HuH-7 (cell line): Measurements from ENCODE around the gene KIAA1671.
"Not testable (repeated sequence)": the region's sequence is repeated elsewhere in the genome, so short reads cannot be mapped to it uniquely, and the experiment has no call there.

Experiments used
- DNase-seq: peaks from one replicate; pipeline ENCODE4 v3.0.0; 2011; ENCODE audit warnings: low spot score

KIAA1671 gene

DNA sequence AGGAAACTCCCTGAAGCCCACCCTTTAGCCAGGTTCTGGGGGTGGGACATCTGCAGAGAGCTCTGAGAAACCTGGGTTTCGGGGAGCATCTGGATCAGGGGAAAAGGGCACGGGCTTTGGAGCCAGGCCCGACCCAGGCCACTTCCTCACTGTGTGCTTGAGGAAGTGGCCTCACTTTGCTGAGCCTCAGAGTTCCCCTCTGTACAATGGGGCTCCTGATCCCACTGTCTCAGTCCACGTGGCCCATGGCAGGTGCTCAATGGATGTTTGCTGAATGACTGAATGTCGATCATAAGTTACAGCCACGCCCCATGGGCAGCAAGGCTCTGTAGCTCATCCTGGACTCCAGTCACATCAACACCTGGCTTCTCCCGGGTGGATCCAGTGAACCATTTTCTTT, 248.5 kb downstream of the KIAA1671 start:
- DNase-seq = no peak

DNA sequence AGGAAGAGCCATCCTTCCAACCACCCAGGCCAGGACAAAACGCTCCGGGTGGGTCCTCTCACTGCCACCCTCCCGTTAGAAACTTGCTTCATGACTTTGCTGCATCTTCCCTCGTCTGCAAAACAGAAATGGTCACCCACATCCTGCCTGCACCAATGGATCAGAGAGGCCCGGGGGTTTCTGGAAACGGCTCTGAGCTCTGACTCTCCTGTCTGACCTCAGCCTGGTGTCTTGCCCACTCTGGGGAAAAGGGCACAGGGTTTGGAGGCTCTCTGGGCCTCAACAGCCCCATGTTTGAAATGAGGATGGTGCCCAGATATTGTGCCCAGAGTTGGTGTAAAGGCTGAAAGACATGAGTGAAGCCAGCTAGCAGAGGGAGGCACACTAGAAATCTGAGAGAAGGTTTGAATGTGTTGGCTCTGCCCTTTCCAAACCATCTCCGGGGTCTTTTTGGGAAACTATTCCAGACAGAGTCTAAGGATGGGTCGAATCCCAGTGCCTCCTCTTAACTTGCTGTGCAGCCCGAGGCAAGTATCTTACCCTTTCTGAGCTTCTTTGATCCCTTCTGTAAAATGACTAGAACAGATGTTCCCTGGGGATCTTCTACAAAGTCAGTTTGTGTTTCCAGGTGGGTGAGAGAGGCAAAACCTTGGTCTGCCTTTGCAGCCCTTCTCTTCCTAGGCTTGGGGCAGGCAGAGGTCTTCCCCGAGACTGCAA, 249.2 kb downstream of the KIAA1671 start:
- no peak for DNase-seq

GRCh38 chr22:25202290-25202921, 249.9 kb downstream of the KIAA1671 start:
- peak; percentile 89 for DNase-seq

DNA sequence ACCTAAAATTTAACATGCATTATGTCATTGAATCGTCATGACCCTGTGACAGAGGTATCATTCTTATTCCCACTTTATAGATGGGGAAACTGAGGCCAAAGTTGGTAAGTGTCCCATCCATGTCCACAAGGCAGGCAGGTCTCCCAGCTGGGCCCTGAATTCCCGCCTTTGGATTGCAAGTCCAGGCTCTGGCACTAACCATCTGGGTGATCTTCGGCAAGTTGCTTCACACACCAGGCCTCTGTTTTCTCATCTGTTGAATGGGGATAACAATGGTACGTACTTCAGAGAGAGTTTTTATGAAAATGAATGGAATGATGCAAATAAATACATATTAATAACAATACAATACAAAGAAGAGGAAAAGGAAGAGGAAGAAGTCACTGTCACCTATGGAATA, 250.6 kb downstream of the KIAA1671 start:
- DNase-seq = no peak

GRCh38 chr22:25204547-25204946, 252.0 kb downstream of the KIAA1671 start:
- not testable (repeated sequence) for DNase-seq

GRCh38 chr22:25205847-25206246, 253.3 kb downstream of the KIAA1671 start:
- no peak for DNase-seq

GRCh38 chr22:25206998-25207397, 254.5 kb downstream of the KIAA1671 start:
- no peak for DNase-seq

DNA sequence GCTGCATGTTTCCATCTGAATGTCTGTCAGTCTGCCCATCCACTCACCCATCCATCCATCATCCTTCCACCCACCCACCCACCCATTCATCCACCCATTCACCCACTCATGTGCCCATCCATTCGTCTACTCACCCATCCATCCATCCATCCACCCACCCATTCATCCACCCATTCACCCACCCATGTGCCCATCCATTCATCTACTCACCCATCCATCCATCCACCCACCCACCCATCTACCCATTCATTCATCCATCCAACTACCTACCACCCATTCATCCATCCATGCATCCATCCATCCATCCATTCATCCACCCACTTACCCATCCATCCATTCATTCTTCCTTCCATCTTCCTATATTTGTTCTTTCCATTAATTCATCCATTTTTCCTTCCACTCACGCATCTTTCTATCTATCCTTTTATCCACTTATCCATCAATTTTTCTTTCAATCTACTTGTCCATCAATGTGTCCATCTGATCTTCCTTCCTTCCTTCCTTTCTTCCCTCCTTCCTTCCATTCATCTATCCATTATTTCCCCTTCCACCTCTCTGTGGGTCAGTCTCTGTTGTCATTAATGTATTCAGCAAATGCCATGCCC, 255.1 kb downstream of the KIAA1671 start:
- DNase-seq = no peak

GRCh38 chr22:25208328-25208727, 255.8 kb downstream of the KIAA1671 start:
- no peak for DNase-seq

DNA sequence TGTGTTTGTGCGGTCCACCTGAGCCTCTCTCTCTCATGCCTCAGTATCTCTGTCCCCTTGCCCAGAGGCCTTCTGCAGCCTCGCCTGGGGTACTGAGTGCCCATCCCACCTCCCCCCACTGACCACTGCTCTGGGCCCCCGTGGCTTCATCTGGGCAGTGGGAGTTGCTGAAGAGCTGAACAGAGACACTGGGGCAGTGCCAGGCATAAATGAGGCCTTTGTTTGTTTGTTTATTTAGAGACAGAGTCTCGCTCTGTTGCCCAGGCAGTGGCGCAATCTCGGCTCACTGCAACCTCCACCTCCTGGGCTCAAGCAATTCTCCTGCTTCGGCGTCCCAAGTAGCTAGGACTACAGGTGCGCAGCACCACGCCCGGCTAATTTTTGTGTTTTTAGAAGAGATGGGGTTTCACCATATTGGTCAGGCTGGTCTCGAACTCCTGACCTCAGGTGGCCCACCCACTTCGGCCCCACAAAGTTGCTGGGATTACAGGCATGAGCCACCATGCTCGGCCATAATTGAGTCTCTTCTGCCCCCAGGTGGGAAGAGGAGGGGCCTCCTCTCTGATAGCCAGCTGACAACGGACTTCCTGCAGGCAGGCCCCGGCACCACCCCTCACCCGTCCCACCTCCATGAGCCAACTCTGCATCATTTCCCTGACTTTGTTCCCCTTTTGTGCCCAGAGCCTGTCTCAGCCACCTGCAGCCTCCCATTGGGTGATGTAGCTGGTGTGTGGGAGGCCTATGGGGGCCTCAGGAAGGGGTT, 256.4 kb downstream of the KIAA1671 start:
- no peak for DNase-seq

DNA sequence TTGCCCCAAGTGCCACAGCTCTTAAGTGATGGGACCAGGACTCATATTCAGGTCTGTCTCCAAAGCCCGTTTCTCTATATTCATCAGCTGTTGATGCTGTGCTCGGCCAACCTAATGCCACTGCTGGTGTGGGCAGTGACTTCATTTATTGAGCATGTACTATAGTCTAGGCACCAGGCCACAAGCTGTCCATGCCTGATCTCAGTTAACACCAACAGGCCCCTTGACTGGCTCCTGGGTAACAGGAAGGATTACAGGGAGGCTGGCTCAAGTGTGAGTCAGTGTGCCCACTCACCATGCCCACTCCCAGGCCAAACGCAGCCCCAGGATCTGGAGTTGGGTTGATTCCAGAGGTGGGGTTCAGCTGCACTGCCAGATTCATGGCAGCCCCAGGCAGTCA, 258.3 kb downstream of the KIAA1671 start:
- DNase-seq = no peak

GRCh38 chr22:25212337-25212736, 259.8 kb downstream of the KIAA1671 start:
- DNase-seq = no peak

GRCh38 chr22:25213221-25213620, 260.7 kb downstream of the KIAA1671 start:
- DNase-seq = no peak

DNA sequence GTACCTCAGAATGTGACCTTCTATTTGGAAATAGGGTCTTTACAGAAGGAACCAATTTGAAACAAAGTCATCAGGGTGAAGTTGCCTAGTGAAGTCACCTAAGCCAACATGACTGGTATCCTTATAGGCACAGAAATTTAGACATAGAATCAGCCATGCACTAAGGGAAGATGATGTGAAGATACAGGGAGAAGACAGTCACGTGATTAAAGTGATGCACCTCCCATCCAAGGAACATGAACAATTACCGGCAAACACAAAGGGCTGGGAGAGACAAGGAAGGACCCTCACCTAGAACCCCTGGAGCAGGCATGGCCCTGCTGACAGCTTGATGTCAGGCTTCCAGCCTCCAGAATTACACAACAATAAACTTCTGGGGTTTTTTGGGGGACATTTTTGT, 263.7 kb downstream of the KIAA1671 start:
- no peak for DNase-seq

DNA sequence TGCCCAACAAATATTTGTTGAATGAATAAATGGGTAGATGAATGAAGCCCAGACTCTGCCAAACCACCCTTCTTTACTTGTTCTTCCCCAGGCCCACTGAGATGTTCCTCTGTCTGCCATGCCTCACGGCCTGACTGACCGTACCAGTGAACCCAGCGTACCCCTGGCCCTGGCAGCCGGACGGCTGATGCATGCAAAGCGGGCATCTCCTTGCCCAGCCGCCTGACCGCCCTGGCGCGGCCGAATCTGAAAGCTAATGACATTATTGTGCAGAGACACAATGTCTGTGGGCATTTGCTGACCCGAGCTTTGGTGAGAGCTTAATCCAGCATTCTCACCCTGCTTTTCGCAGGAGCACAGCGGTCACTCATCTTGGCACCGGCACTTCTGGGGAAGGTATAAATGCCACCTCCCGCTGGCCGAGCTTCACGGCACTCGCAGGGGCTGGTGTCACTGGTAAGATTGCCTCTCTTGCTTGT, 266.7 kb downstream of the KIAA1671 start, which contains the start of gene CRYBB2:
Gene CRYBB2, plus strand, starts transcription at position 429 of the 479 bp plus-strand sequence. CDS start 1,791 bp downstream, outside the sequence.
- DNase-seq = no peak

GRCh38 chr22:25219948-25220442, 267.5 kb downstream of the KIAA1671 start:
- no peak for DNase-seq

DNA sequence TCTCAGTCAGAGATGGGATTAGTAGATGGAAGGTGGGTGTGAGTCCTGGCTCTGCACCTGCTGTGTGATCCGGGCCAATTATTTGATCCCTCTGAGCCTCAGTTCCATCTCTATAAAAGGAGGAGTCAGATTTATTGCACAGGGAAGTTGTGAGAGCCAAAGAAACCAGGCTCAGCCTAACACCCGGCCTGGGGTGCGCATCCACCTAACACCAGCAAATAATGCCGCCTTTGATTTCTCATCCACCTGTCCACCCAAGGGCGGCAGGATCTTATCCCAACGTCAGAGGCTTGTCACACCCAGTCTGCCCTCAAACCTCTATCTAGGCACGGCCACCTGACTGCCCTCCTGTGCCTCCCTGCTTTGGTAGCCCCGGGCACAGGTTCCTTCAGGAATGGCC, 269.3 kb downstream of the KIAA1671 start:
- no peak for DNase-seq

DNA sequence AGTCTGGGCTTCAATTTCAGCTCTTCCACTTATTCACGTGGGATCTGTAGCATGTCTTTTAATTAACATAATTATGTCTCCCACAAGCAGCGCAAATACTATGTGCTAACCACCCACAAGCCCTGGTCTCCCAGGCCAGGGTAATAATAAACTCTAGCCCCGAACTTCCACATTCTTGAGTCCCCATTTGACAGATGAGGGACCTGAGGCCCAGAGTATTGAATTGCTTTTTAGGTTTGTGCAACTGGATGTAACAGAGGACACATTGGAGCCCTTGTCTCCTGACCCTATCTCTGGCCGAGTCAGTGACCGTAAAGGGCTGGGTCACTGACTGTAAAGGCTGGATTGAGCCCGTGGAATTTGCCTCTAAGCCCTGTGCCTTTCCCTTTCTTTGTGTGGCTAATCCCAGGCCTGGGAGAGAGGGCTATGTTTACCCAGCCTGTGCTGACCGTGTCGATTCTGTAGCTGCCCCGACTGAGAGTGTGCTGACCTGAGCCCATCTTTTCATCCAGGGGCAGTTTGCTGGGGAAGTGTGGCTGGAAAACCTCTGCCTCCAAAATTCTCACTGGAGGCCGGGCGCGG, 270.8 kb downstream of the KIAA1671 start:
- DNase-seq = peak; percentile 69

DNA sequence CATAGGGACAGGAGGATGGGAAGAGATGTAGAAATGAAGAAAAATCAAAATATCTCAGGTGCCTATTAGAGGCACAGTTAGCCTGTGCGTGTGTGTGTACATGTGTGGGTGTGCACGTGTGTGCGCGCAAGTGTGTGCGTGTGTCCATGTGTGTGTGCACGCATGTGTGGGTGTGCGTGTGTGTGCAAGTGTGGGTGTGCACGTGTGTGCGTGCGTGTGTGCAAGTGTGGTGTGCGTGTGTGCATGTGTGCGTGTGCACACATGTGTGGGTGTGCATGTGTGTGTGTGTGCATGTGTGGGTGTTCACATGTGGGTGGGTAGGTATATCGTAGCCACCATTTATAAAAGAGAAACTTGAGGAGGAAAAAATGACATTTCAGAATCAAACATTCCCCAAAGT, 276.3 kb downstream of the KIAA1671 start:
- no peak for DNase-seq

DNA sequence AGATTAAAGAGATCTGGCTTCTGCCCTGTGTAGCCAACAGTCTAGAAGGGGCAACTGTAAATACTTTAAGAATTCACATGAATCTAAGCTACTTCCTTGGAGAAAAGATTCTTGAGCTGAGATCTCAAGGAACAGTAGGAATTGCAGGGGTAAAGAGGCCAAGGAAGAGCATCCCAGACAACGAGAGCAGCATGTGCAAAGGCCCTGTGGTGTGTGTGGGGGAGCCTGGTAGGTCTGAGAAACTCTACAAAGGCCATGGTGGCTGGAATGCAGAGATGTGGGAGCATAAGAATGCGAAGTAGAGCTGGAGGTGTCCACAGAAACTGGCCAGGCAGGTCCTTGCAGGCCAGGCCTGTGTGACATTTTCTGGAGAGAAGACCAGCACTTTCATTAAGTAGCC, 278.2 kb downstream of the KIAA1671 start:
- DNase-seq = not testable (repeated sequence)

GRCh38 chr22:25232301-25232700, 279.8 kb downstream of the KIAA1671 start:
- DNase-seq = no peak

DNA sequence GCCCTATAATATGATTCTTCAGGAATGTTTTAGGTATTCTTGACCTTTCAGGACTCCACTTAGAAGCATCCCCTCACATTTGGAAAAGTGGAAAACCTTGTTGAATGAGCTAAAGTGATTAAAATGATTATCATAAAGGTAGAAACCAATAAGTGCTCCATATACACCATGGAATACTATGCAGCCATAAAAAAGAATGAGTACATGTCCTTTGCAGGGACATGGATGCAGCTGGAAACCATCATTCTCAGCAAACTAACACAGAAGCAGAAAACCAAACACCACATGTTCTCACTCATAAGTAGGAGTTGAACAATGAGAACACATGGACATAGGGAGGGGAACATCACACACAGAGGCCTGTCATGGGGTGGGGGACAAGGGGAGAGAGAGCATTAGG, 281.2 kb downstream of the KIAA1671 start:
- DNase-seq = not testable (repeated sequence)
